ENCODE measurements around the gene HTR3B. TPM values are rescaled to one million over a fixed set of nuclear protein-coding genes. Genes with fewer than 3 reads are reported as not detected.

Gene HTR3B
- total RNA-seq, 2 donors from 2014 or later: not detected

DNA sequence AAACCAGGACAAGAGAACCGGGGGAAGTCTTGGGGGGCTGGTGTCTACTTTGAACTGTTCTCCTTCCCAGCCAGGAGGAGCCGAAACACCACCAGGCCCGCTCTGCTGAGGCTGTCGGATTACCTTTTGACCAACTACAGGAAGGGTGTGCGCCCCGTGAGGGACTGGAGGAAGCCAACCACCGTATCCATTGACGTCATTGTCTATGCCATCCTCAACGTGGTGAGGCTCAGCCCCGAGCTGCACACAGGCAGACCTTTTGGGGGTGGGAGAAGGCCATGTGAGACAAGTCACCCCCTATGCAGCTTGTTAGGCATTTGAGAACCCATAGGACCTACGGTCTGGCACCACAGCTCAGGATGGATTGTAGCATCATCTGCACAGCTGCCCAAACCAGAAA is 73.1 kb downstream of the HTR3B start:
- Histone ChIP-seq H3K27ac (no peak overlapping the region), H3K9ac (ENCODE audit: low read depth in 2 of 2, low read length in 2 of 2) (no peak overlapping the region), H3K4me3 (no peak overlapping the region), H3K4me1 (no peaks in the 10 kb centered on the region), H3K27me3 (no peaks in the 10 kb centered on the region), H3K9me3 (no peaks in the 10 kb centered on the region), H3K36me3 (no peaks in the 10 kb centered on the region)
- intact Hi-C loops (cut with DNase I): loop anchor here (5.0 kb wide), 1 partner anchor 475 kb away; no protein-coding TSS in a partner anchor
- no peak for DNase-seq
- TF ChIP-seq, protein P1, sequence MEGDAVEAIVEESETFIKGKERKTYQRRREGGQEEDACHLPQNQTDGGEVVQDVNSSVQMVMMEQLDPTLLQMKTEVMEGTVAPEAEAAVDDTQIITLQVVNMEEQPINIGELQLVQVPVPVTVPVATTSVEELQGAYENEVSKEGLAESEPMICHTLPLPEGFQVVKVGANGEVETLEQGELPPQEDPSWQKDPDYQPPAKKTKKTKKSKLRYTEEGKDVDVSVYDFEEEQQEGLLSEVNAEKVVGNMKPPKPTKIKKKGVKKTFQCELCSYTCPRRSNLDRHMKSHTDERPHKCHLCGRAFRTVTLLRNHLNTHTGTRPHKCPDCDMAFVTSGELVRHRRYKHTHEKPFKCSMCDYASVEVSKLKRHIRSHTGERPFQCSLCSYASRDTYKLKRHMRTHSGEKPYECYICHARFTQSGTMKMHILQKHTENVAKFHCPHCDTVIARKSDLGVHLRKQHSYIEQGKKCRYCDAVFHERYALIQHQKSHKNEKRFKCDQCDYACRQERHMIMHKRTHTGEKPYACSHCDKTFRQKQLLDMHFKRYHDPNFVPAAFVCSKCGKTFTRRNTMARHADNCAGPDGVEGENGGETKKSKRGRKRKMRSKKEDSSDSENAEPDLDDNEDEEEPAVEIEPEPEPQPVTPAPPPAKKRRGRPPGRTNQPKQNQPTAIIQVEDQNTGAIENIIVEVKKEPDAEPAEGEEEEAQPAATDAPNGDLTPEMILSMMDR (IDR thresholded peaks at IDR 0.05): no peak

DNA sequence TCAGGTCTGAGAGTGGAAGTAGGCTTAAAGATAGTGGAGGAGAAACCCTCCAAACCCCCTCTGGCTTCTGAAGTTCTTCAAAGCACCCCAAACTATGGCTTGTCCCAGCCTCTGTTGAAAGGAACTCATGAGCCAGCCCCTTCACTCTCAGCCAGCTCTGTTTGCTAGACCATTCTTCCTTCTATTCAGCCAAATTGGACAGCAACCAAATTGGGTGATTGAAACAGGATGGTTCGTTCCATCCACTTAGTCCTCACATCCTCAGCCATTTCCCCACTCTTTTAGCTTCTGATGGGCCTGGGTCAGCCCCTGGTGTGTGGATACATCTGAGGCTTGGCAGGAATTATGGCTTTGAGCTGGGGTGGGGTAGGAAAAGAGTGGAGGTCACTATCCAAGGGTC is 74.8 kb downstream of the HTR3B start:
- no peaks in the 10 kb centered on the region for H3K4me1 ChIP-seq
- no peaks in the 10 kb centered on the region for H3K9me3 ChIP-seq
- no peak overlapping the region for H3K9ac ChIP-seq (ENCODE audit: low read depth in 2 of 2, low read length in 2 of 2)
- no peaks in the 10 kb centered on the region for H3K27me3 ChIP-seq
- H3K27ac ChIP-seq: no peak overlapping the region
- TF ChIP-seq, protein P1 (IDR thresholded peaks at IDR 0.05): no peak
- no peaks in the 10 kb centered on the region for H3K36me3 ChIP-seq
- H3K4me3 ChIP-seq: no peak overlapping the region
- intact Hi-C loops (cut with DNase I): loop anchor here (5.0 kb wide), 1 partner anchor 473 kb away; no protein-coding TSS in a partner anchor
- DNase-seq: no peak

DNA sequence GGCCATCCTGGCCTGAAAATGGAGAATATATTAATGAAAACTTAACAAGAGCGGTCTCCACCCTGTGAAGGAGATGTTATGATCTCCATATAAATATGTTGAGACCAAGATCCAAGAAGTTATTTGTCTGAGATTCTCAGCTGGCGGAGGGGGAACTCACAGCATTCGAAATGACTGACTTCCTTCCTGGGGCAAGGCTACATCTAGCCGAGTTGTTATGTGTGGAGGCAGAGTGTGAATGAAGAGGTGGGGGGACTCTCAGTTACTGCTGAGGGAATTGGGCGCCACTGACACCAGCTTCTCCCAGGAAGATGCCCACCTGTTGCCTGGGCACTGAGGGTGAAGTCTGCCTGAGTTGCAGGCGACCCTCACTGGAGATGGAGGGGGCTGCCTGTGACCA is 76.2 kb downstream of the HTR3B start:
- Histone ChIP-seq H3K9me3 (no peaks in the 10 kb centered on the region), H3K27ac (no peak overlapping the region), H3K9ac (ENCODE audit: low read depth in 2 of 2, low read length in 2 of 2) (no peak overlapping the region), H3K4me1 (no peaks in the 10 kb centered on the region), H3K4me3 (no peak overlapping the region), H3K36me3 (no peaks in the 10 kb centered on the region), H3K27me3 (no peaks in the 10 kb centered on the region)
- intact Hi-C loops (cut with DNase I): no loop called here
- TF ChIP-seq, protein P1 (IDR thresholded peaks at IDR 0.05): no peak
- no peak for DNase-seq

DNA sequence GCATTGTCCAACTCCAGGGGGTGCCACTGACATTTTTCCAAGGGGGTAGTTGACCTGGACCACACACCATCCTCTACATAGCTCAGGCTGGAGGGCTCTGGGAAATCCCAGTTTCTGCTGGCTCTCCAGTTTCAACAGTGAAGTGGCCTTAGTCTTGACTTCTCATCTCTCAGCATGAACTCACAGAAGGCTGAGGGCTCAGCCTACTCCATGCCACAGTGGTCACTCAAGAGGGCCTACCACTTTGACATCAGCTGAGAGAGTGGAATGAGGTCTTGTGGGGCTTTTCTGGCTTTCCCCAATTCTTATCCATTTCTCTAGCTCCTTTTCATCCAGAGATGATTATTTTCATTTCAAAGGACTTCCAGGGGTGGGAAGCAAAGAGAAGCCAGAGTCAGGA is 77.7 kb downstream of the HTR3B start:
- TF ChIP-seq, protein P1 (IDR thresholded peaks at IDR 0.05): no peak
- Histone ChIP-seq H3K4me1 (no peaks in the 10 kb centered on the region), H3K27me3 (no peaks in the 10 kb centered on the region), H3K36me3 (no peaks in the 10 kb centered on the region), H3K9ac (ENCODE audit: low read depth in 2 of 2, low read length in 2 of 2) (no peak overlapping the region), H3K9me3 (no peaks in the 10 kb centered on the region), H3K27ac (no peak overlapping the region), H3K4me3 (no peak overlapping the region)
- intact Hi-C loops (cut with DNase I): no loop called here
- DNase-seq: no peak

DNA sequence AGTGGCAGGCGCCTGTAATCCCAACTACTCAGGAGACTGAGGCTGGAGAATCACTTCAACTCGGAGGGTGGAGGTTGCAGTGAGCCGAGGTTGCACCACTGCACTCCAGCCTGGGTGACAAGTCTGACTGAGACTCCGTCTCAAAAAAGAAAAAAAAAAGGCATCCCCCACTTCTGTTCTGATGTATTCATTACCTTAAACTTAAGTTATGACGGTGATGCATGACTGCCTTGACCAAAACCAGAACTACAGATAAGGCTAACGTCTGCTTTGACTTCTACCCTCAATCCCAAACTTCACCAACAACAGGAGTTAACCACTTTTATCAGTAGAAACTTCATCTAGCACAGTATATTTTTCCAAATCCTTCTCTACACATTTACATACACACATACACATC is 80.2 kb downstream of the HTR3B start:
- TF ChIP-seq, protein P1 (IDR thresholded peaks at IDR 0.05): no peak
- Histone ChIP-seq H3K9ac (ENCODE audit: low read depth in 2 of 2, low read length in 2 of 2) (no peak overlapping the region), H3K27me3 (no peaks in the 10 kb centered on the region), H3K27ac (no peak overlapping the region), H3K4me3 (no peak overlapping the region), H3K36me3 (no peaks in the 10 kb centered on the region), H3K4me1 (no peaks in the 10 kb centered on the region), H3K9me3 (no peaks in the 10 kb centered on the region)
- intact Hi-C loops (cut with DNase I): no loop called here
- DNase-seq: no peak

DNA sequence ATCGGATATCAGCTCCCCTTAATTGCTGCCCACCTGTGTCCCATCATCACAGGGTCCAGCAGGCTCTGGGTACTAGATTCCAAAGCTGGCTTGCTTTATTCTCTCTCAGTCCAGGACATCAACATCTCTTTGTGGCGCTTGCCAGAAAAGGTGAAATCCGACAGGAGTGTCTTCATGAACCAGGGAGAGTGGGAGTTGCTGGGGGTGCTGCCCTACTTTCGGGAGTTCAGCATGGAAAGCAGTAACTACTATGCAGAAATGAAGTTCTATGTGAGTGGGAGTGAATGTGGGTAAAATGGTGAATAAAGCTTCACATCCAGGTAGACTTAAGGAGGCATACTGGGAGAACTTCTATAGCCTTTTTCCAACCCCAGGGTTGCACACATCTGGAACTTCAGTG is 81.3 kb downstream of the HTR3B start:
- TF ChIP-seq, protein P1 (IDR thresholded peaks at IDR 0.05): no peak
- Histone ChIP-seq H3K9me3 (no peaks in the 10 kb centered on the region), H3K36me3 (no peaks in the 10 kb centered on the region), H3K9ac (ENCODE audit: low read depth in 2 of 2, low read length in 2 of 2) (no peak overlapping the region), H3K4me1 (no peaks in the 10 kb centered on the region), H3K27ac (no peak overlapping the region), H3K27me3 (no peaks in the 10 kb centered on the region), H3K4me3 (no peak overlapping the region)
- DNase-seq: no peak
- intact Hi-C loops (cut with DNase I): no loop called here
